Measurements from ENCODE around the gene FLACC1.

GRCh38 chr2:201345625-201346213 lies 11.4 kb downstream of the FLACC1 start:
- TF ChIP-seq, protein P1, sequence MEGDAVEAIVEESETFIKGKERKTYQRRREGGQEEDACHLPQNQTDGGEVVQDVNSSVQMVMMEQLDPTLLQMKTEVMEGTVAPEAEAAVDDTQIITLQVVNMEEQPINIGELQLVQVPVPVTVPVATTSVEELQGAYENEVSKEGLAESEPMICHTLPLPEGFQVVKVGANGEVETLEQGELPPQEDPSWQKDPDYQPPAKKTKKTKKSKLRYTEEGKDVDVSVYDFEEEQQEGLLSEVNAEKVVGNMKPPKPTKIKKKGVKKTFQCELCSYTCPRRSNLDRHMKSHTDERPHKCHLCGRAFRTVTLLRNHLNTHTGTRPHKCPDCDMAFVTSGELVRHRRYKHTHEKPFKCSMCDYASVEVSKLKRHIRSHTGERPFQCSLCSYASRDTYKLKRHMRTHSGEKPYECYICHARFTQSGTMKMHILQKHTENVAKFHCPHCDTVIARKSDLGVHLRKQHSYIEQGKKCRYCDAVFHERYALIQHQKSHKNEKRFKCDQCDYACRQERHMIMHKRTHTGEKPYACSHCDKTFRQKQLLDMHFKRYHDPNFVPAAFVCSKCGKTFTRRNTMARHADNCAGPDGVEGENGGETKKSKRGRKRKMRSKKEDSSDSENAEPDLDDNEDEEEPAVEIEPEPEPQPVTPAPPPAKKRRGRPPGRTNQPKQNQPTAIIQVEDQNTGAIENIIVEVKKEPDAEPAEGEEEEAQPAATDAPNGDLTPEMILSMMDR (IDR thresholded peaks at IDR 0.05), result no peak
- TF ChIP-seq POLR2AphosphoS5 (IDR thresholded peaks at IDR 0.05) (no peak), POLR2A (IDR thresholded peaks at IDR 0.05) (no peak), EP300 (IDR thresholded peaks at IDR 0.05) (no peak)
